GM12878 (cell line): ENCODE results near the gene FZR1. TPM values are rescaled to one million over a fixed set of nuclear protein-coding genes. Genes with fewer than 3 reads are reported as not detected.

Experiments
- ASH2L ChIP-seq: fragments of 300-600, 200-600 bp; sonication (generic); IDR thresholded peaks from 2 replicates; pipeline ENCODE4 v1.6.1; 2017; ENCODE audit warnings: low read depth, mild to moderate bottlenecking, borderline replicate concordance
- BACH1 ChIP-seq: fragments of 450-650 bp; IDR thresholded peaks from 2 replicates; pipeline ENCODE4 v1.6.1; 2017; ENCODE audit warnings: mild to moderate bottlenecking, borderline replicate concordance
- BRCA1 ChIP-seq: IDR thresholded peaks from 2 replicates; pipeline ENCODE4 v1.6.1; 2011; ENCODE audit warnings: low read depth, low read length, improper control_type of control experiment
- CBX3 ChIP-seq: fragments of 200-600 bp; sonication (generic); IDR thresholded peaks from 2 replicates; pipeline ENCODE4 v1.6.1; 2016; ENCODE audit warnings: low read depth, borderline replicate concordance
- CREM ChIP-seq: IDR thresholded peaks from 2 replicates; pipeline ENCODE4 v1.6.1; 2014; ENCODE audit warnings: antibody characterized with exemption, low read depth
- GABPA ChIP-seq: IDR thresholded peaks from 2 replicates; pipeline ENCODE4 v1.6.1; 2014; ENCODE audit warnings: antibody characterized with exemption, low read depth, mild to moderate bottlenecking, inconsistent platforms
- KDM1A ChIP-seq: fragments of 200-600 bp; sonication (generic); IDR thresholded peaks from 2 replicates; pipeline ENCODE4 v1.6.1; 2016; ENCODE audit warnings: borderline replicate concordance
- MEF2A ChIP-seq: IDR thresholded peaks from 2 replicates; pipeline ENCODE4 v1.6.1; 2011; ENCODE audit warnings: low read depth, mild to moderate bottlenecking, low read length, moderate library complexity; ENCODE audit not compliant: insufficient read depth
- MTA2 ChIP-seq: fragments of 450-650 bp; IDR thresholded peaks from 2 replicates; pipeline ENCODE4 v1.6.1; 2016; ENCODE audit warnings: low read depth, mild to moderate bottlenecking, moderate library complexity
- NFYB ChIP-seq: IDR thresholded peaks from 2 replicates; pipeline ENCODE4 v1.6.1; 2011; ENCODE audit warnings: low read depth, mild to moderate bottlenecking, low read length, improper control_type of control experiment, moderate library complexity; ENCODE audit not compliant: insufficient read depth
- NR2F1 ChIP-seq: fragments of 450-650 bp; conservative IDR thresholded peaks from 2 replicates; pipeline ENCODE4 v1.6.1; 2017; ENCODE audit warnings: mild to moderate bottlenecking
- RB1 ChIP-seq: fragments of 450-650 bp; formaldehyde crosslinking; IDR thresholded peaks from 2 replicates; pipeline ENCODE4 v1.6.1; 2017; ENCODE audit warnings: mild to moderate bottlenecking, borderline replicate concordance
- RBBP5 ChIP-seq: fragments of 200-600 bp; sonication (generic); conservative IDR thresholded peaks from 2 replicates; pipeline ENCODE4 v1.6.1; 2016
- TCF7 ChIP-seq: IDR thresholded peaks from 2 replicates; pipeline ENCODE4 v1.6.1; 2014; ENCODE audit warnings: antibody characterized with exemption, borderline replicate concordance
- WRNIP1 ChIP-seq: IDR thresholded peaks from 2 replicates; pipeline ENCODE4 v1.6.1; 2011; ENCODE audit warnings: low read depth, low read length, improper control_type of control experiment, borderline replicate concordance
- polyA plus RNA-seq, 11 experiments: library from polyadenylated mRNA; depleted of rRNA in 4 of 11; unstranded in 6 of 11; stranded (reverse) in 5 of 11; fragments of >200 nt; fragmentation: Nextera tagmentation in 4 of 11; fragmentation: Illumina TruSeq in 1 of 11; extraction: Ambion mirVana in 4 of 11; extraction: Trizol in 1 of 11; gene quantifications; 1 replicate in 1 of 11; 2 replicates in 10 of 11; pipeline versions ENCODE4 v1.2.1 to v1.2.3, GENCODE V29; 2011 to 2016; ENCODE audit warnings: inconsistent platforms in 2 of 11, missing spikeins in 2 of 11, low read depth in 1 of 11
- total RNA-seq, 4 experiments: library from RNA; depleted of rRNA in 3 of 4; stranded (reverse); fragments of >200 nt in 3 of 4; fragmentation: Illumina TruSeq in 1 of 4; extraction: Trizol in 1 of 4; gene quantifications; 2 replicates each; pipeline versions ENCODE4 v1.2.1 to v1.2.3, GENCODE V29; 2013 to 2021
- TF ChIP-seq, protein P1 (sequence below): fragments of 450-650 bp; formaldehyde crosslinking; IDR thresholded peaks from 2 replicates; pipeline ENCODE4 v1.5.0; 2022; ENCODE audit warnings: mild to moderate bottlenecking, missing genetic modification characterization
- TF ChIP-seq, protein P2 (sequence below): fragments of 450-650 bp; IDR thresholded peaks from 2 replicates; pipeline ENCODE4 v1.6.1; 2018; ENCODE audit warnings: mild to moderate bottlenecking, low read depth, moderate library complexity; ENCODE audit not compliant: partially characterized antibody
- TF ChIP-seq, protein P3 (sequence below): fragments of 450-650 bp; IDR thresholded peaks from 2 replicates; pipeline ENCODE4 v1.6.1; 2017; ENCODE audit warnings: antibody characterized with exemption, mild to moderate bottlenecking, moderate library complexity

Gene FZR1
- total and polyA plus RNA-seq, 10 of the 15 experiments (the other 5 are each of a cell fraction or from before 2014, with no cell fraction given): 0.11 to 44.2 (median 29.3) TPM

DNA sequence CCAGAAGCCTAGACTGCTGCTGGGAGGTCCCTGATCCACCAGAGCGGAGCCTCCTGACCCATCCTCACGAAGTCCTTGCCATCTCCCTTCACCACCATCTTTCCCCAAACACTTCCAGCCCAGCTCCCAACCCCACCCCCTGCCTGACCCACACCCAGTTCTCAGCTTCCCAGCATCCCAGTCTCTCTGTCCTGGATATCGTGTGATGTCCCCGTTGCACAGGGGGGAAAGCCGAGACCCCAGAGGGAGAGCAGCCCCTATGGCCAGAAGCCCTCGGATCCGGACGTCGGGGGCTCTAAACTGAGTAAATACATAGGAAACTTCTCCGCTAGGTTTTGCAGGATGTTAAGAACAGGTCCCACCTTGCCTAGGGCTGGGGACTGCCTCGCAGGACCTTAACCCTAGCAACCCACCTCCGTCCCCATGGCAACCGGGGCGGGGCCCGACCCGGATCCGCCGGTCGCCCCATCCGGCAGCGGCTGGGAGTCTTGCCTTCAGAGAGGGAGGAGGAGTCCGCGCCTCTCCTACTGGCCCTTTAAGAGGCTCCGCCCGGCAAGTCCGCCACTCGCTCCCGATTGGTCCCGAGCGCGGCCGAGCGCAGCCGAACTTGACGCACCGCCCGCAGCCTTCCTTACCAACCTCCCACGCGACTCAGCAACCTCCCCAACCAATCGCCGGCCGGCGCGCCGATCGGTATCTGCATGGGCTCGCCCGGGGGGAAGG lies 66.2 kb downstream of the FZR1 start (continued):
- no peak for TF ChIP-seq KDM1A
- no peak for TF ChIP-seq TCF7
- TF ChIP-seq RB1: no peak
- TF ChIP-seq, protein P1, sequence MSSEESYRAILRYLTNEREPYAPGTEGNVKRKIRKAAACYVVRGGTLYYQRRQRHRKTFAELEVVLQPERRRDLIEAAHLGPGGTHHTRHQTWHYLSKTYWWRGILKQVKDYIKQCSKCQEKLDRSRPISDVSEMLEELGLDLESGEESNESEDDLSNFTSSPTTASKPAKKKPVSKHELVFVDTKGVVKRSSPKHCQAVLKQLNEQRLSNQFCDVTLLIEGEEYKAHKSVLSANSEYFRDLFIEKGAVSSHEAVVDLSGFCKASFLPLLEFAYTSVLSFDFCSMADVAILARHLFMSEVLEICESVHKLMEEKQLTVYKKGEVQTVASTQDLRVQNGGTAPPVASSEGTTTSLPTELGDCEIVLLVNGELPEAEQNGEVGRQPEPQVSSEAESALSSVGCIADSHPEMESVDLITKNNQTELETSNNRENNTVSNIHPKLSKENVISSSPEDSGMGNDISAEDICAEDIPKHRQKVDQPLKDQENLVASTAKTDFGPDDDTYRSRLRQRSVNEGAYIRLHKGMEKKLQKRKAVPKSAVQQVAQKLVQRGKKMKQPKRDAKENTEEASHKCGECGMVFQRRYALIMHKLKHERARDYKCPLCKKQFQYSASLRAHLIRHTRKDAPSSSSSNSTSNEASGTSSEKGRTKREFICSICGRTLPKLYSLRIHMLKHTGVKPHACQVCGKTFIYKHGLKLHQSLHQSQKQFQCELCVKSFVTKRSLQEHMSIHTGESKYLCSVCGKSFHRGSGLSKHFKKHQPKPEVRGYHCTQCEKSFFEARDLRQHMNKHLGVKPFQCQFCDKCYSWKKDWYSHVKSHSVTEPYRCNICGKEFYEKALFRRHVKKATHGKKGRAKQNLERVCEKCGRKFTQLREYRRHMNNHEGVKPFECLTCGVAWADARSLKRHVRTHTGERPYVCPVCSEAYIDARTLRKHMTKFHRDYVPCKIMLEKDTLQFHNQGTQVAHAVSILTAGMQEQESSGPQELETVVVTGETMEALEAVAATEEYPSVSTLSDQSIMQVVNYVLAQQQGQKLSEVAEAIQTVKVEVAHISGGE (CRISPR knock-in tag): no peak
- TF ChIP-seq NFYB: peak; percentile 97
- no peak for TF ChIP-seq NR2F1
- TF ChIP-seq BACH1: no peak
- no peak for TF ChIP-seq ASH2L
- TF ChIP-seq, protein P2, sequence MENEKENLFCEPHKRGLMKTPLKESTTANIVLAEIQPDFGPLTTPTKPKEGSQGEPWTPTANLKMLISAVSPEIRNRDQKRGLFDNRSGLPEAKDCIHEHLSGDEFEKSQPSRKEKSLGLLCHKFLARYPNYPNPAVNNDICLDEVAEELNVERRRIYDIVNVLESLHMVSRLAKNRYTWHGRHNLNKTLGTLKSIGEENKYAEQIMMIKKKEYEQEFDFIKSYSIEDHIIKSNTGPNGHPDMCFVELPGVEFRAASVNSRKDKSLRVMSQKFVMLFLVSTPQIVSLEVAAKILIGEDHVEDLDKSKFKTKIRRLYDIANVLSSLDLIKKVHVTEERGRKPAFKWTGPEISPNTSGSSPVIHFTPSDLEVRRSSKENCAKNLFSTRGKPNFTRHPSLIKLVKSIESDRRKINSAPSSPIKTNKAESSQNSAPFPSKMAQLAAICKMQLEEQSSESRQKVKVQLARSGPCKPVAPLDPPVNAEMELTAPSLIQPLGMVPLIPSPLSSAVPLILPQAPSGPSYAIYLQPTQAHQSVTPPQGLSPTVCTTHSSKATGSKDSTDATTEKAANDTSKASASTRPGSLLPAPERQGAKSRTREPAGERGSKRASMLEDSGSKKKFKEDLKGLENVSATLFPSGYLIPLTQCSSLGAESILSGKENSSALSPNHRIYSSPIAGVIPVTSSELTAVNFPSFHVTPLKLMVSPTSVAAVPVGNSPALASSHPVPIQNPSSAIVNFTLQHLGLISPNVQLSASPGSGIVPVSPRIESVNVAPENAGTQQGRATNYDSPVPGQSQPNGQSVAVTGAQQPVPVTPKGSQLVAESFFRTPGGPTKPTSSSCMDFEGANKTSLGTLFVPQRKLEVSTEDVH: no peak
- TF ChIP-seq, protein P3, sequence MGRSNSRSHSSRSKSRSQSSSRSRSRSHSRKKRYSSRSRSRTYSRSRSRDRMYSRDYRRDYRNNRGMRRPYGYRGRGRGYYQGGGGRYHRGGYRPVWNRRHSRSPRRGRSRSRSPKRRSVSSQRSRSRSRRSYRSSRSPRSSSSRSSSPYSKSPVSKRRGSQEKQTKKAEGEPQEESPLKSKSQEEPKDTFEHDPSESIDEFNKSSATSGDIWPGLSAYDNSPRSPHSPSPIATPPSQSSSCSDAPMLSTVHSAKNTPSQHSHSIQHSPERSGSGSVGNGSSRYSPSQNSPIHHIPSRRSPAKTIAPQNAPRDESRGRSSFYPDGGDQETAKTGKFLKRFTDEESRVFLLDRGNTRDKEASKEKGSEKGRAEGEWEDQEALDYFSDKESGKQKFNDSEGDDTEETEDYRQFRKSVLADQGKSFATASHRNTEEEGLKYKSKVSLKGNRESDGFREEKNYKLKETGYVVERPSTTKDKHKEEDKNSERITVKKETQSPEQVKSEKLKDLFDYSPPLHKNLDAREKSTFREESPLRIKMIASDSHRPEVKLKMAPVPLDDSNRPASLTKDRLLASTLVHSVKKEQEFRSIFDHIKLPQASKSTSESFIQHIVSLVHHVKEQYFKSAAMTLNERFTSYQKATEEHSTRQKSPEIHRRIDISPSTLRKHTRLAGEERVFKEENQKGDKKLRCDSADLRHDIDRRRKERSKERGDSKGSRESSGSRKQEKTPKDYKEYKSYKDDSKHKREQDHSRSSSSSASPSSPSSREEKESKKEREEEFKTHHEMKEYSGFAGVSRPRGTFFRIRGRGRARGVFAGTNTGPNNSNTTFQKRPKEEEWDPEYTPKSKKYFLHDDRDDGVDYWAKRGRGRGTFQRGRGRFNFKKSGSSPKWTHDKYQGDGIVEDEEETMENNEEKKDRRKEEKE: no peak
- no peak for TF ChIP-seq BRCA1
- no peak for TF ChIP-seq RBBP5
- TF ChIP-seq WRNIP1: no peak
- TF ChIP-seq MTA2: no peak
- TF ChIP-seq MEF2A: no peak
- no peak for TF ChIP-seq CBX3
- TF ChIP-seq CREM: peak; percentile 53; the same call in 1 of the 2 replicates
- no peak for TF ChIP-seq GABPA
